HepG2 (cell line): ENCODE data around the gene CILP2. TPM values are rescaled to one million over a fixed set of nuclear protein-coding genes. Genes with fewer than 3 reads are reported as not detected.

Source experiments
- ATAC-seq: fragments of 200-7000 bp; cut with Tn5 transposase; 3 replicates; pipeline ENCODE4 v1.9.1; 2020; ENCODE audit warnings: mild to moderate bottlenecking, moderate library complexity
- BruUV-seq: library from RNA; stranded (reverse); fragments of 400-500 nt; replicated peaks from 2 replicates; lab custom pipeline; 2021; lab: Mats Ljungman, UMichigan
- CTCF ChIA-PET: fragments of 300-600 bp; formaldehyde crosslinking; extraction: SDS; loops from one replicate; lab custom pipeline; 2021; ENCODE audit warnings: low total read pairs, inconsistent platforms, low intra/inter-chr PET ratio; lab: Yijun Ruan, JAX
- POLR2A ChIA-PET: fragments of 350-600 bp; sonication (Branson Sonifier 250); formaldehyde crosslinking; loops from one replicate; lab custom pipeline; 2020; ENCODE audit warnings: antibody characterized with exemption, inconsistent platforms; lab: Yijun Ruan, JAX
- DNase-seq: peaks from one replicate; pipeline ENCODE4 v3.0.0-alpha.2; 2015; ENCODE audit warnings: low spot score
- FAIRE-seq: peaks from 3 replicates; lab custom pipeline; 2011; peaks lifted over from hg19 to GRCh38; lab: Jason Lieb, UNC
- H2AFZ ChIP-seq: one replicate; pipeline ENCODE4 v1.6.1; 2011; ENCODE audit warnings: low read length, inconsistent platforms
- H3K27ac ChIP-seq: fragments of 300-600 bp; 3 replicates; pipeline ENCODE4 v1.8.0; 2011; ENCODE audit warnings: mixed run types, mild to moderate bottlenecking, mixed read lengths, low read length, inconsistent platforms; ENCODE audit not compliant: insufficient read depth; ENCODE audit errors: extremely low read length
- H3K27me3 ChIP-seq, 2 experiments: fragments of 200-600 bp in 1 of 2; 2 replicates in 1 of 2; 3 replicates in 1 of 2; pipeline versions ENCODE4 v1.6.0 to v1.8.0; 2011; ENCODE audit warnings: low read length in 2 of 2, mild to moderate bottlenecking in 2 of 2, moderate library complexity in 2 of 2, inconsistent platforms in 1 of 2; ENCODE audit not compliant: insufficient read depth in 2 of 2, control insufficient read depth in 1 of 2
- H3K36me3 ChIP-seq, 2 experiments: fragments of 200-600 bp in 1 of 2; replicated peaks in 1 of 2; 2 replicates in 1 of 2; 3 replicates in 1 of 2; pipeline versions ENCODE4 v1.5.1 to v1.8.0; 2011; ENCODE audit warnings: low read length in 2 of 2, inconsistent platforms in 1 of 2; ENCODE audit not compliant: insufficient read depth in 2 of 2, control insufficient read depth in 1 of 2
- H3K4me1 ChIP-seq: 2 replicates; pipeline ENCODE4 v1.5.1; 2012; ENCODE audit warnings: low read length, inconsistent platforms; ENCODE audit not compliant: insufficient read depth
- H3K4me2 ChIP-seq: 2 replicates; pipeline ENCODE4 v1.6.0; 2011; ENCODE audit warnings: low read depth, low read length, inconsistent platforms
- H3K4me3 ChIP-seq, 3 experiments: fragments of 200-600 bp in 1 of 3; sonication (generic), shearing (Covaris generic) in 1 of 3; replicated peaks in 1 of 3; 2 replicates each; pipeline ENCODE4 v1.5.1; 2011 to 2016; ENCODE audit warnings: low read length in 3 of 3, inconsistent platforms in 2 of 3, low read depth in 2 of 3, mild to moderate bottlenecking in 2 of 3, control low read depth in 1 of 3, mixed read lengths in 1 of 3; ENCODE audit not compliant: insufficient read depth in 1 of 3
- H3K79me2 ChIP-seq: one replicate; pipeline ENCODE4 v1.6.1; 2011; ENCODE audit warnings: low read length, inconsistent platforms; ENCODE audit not compliant: insufficient read depth
- H3K9ac ChIP-seq: 2 replicates; pipeline ENCODE4 v1.6.0; 2011; ENCODE audit warnings: mild to moderate bottlenecking, low read depth, low read length, inconsistent platforms; ENCODE audit not compliant: insufficient read depth
- H3K9me3 ChIP-seq: 2 replicates; pipeline ENCODE4 v1.5.1; 2012; ENCODE audit warnings: mild to moderate bottlenecking, low read length
- H4K20me1 ChIP-seq: 2 replicates; pipeline ENCODE4 v1.6.0; 2011; ENCODE audit warnings: inconsistent platforms, mild to moderate bottlenecking, low read length, moderate library complexity; ENCODE audit not compliant: insufficient read depth
- ATRX ChIP-seq: sonication (generic); formaldehyde crosslinking; IDR thresholded peaks from 2 replicates; pipeline ENCODE4 v1.4.0; 2020; ENCODE audit warnings: missing genetic modification reagents, borderline replicate concordance
- DNMT3B ChIP-seq: conservative IDR thresholded peaks from 2 replicates; pipeline ENCODE4 v1.6.1; 2016; ENCODE audit warnings: missing biosample characterization, control low read depth
- EED ChIP-seq: sonication (generic); formaldehyde crosslinking; IDR thresholded peaks from 2 replicates; pipeline ENCODE4 v1.5.0; 2020; ENCODE audit warnings: mild to moderate bottlenecking, missing genetic modification reagents
- FOSL1 ChIP-seq: sonication (generic); formaldehyde crosslinking; IDR thresholded peaks from 2 replicates; pipeline ENCODE4 v1.9.0; 2021; ENCODE audit warnings: missing genetic modification reagents, borderline replicate concordance
- FOXK2 ChIP-seq: fragments of 450-650 bp; IDR thresholded peaks from 2 replicates; pipeline ENCODE4 v1.6.1; 2016
- NFE2L2 ChIP-seq: fragments of 150-350 bp; IDR thresholded peaks from 2 replicates; pipeline ENCODE4 v1.6.1; 2014; ENCODE audit warnings: low read length
- SIN3B ChIP-seq: fragments of 150-350 bp; IDR thresholded peaks from 2 replicates; pipeline ENCODE4 v1.6.1; 2014; ENCODE audit warnings: low read length
- SMARCC2 ChIP-seq: fragments of 450-650 bp; IDR thresholded peaks from 2 replicates; pipeline ENCODE4 v1.6.1; 2017; ENCODE audit warnings: antibody characterized with exemption, mild to moderate bottlenecking
- STAG1 ChIP-seq: sonication (generic); formaldehyde crosslinking; IDR thresholded peaks from 2 replicates; pipeline ENCODE4 v1.4.0; 2020; ENCODE audit warnings: missing genetic modification reagents
- ZMYM3 ChIP-seq: sonication (generic); formaldehyde crosslinking; IDR thresholded peaks from 2 replicates; pipeline ENCODE4 v1.5.1; 2020; ENCODE audit warnings: mild to moderate bottlenecking, missing genetic modification reagents
- ZNF234 ChIP-seq: sonication (generic); formaldehyde crosslinking; conservative IDR thresholded peaks from 2 replicates; pipeline ENCODE4 v1.5.1; 2020; ENCODE audit warnings: mild to moderate bottlenecking, missing genetic modification reagents
- ZNF629 ChIP-seq: sonication (generic); formaldehyde crosslinking; conservative IDR thresholded peaks from 2 replicates; pipeline ENCODE4 v1.5.0; 2020; ENCODE audit warnings: missing genetic modification reagents
- ZNF713 ChIP-seq: sonication (generic); formaldehyde crosslinking; IDR thresholded peaks from 2 replicates; pipeline ENCODE4 v1.4.0; 2020; ENCODE audit warnings: mild to moderate bottlenecking, missing genetic modification reagents
- ZNF879 ChIP-seq: sonication (generic); formaldehyde crosslinking; IDR thresholded peaks from 2 replicates; pipeline ENCODE4 v1.8.1; 2023; ENCODE audit warnings: missing genetic modification reagents
- WGBS: methylation state at CpG from one replicate; pipeline ENCODE4 v1.1.6; 2017; ENCODE audit warnings: low lambda C conversion rate; 5-methylcytosine and 5-hydroxymethylcytosine counted together
- in situ Hi-C: cut with HindIII; loops from 2 replicates; pipeline ENCODE4 v1.10.0; 2017; ENCODE audit warnings: low pct_unique_long_range_greater_than_20kb; ENCODE audit not compliant: extremely low pct_ligation_motif_present
- intact Hi-C: fragments of 100-400 bp; cut with micrococcal nuclease; formaldehyde crosslinking; loops from one replicate; pipeline ENCODE4 v1.10.0; 2022; ENCODE audit not compliant: unreplicated experiment
- polyA plus RNA-seq, 8 experiments: library from polyadenylated mRNA; depleted of rRNA in 3 of 8; stranded (reverse) in 7 of 8; unstranded in 1 of 8; fragments of >200 nt; fragmentation: Illumina TruSeq in 4 of 8; extraction: Trizol in 4 of 8; gene quantifications; 2 replicates each; pipeline versions ENCODE4 v1.2.1 to v1.2.3, GENCODE V29; 2011 to 2016; ENCODE audit warnings: low read depth in 4 of 8, missing spikeins in 1 of 8, mixed read lengths in 1 of 8; ENCODE audit not compliant: insufficient read depth in 1 of 8
- total RNA-seq, 5 experiments: library from RNA; depleted of rRNA; stranded (reverse); fragments of >200 nt; fragmentation: Illumina TruSeq; extraction: Trizol; gene quantifications; 2 replicates each; pipeline ENCODE4 v1.2.3, GENCODE V29; 2016; ENCODE audit warnings: low read depth in 1 of 5
- TF ChIP-seq, protein P1 (sequence below): sonication (generic); formaldehyde crosslinking; IDR thresholded peaks from 2 replicates; pipeline ENCODE4 v1.9.0; 2021; ENCODE audit warnings: mild to moderate bottlenecking, missing genetic modification reagents
- TF ChIP-seq, protein P2 (sequence below): sonication (generic); formaldehyde crosslinking; IDR thresholded peaks from 2 replicates; pipeline ENCODE4 v1.5.0; 2020; ENCODE audit warnings: mild to moderate bottlenecking, missing genetic modification reagents, moderate library complexity

CILP2 gene
- total and polyA plus RNA-seq, 2 of the 13 experiments (the other 11 are each of a cell fraction or from before 2014, with no cell fraction given) = 0.09 to 0.37 TPM

DNA sequence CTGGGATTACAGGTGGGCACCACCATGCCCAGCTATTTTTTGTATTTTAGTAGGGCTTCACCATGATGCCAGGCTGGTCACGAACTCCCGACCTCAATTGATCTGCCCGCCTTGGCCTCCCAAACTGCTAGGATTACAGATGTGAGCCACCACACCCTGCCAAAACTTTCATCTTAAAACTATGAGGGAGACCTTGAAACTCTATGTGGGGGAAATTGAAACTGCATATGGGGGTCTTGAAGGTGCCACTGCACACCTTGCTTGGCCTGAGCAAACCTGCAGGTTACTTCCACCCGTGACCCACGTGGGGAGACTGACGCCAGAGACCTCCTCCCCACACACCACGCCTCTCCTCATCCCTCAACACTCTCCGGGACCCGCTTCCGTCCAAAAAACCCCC, 15.6 kb downstream of the CILP2 start (continued):
- TF ChIP-seq, protein P1, sequence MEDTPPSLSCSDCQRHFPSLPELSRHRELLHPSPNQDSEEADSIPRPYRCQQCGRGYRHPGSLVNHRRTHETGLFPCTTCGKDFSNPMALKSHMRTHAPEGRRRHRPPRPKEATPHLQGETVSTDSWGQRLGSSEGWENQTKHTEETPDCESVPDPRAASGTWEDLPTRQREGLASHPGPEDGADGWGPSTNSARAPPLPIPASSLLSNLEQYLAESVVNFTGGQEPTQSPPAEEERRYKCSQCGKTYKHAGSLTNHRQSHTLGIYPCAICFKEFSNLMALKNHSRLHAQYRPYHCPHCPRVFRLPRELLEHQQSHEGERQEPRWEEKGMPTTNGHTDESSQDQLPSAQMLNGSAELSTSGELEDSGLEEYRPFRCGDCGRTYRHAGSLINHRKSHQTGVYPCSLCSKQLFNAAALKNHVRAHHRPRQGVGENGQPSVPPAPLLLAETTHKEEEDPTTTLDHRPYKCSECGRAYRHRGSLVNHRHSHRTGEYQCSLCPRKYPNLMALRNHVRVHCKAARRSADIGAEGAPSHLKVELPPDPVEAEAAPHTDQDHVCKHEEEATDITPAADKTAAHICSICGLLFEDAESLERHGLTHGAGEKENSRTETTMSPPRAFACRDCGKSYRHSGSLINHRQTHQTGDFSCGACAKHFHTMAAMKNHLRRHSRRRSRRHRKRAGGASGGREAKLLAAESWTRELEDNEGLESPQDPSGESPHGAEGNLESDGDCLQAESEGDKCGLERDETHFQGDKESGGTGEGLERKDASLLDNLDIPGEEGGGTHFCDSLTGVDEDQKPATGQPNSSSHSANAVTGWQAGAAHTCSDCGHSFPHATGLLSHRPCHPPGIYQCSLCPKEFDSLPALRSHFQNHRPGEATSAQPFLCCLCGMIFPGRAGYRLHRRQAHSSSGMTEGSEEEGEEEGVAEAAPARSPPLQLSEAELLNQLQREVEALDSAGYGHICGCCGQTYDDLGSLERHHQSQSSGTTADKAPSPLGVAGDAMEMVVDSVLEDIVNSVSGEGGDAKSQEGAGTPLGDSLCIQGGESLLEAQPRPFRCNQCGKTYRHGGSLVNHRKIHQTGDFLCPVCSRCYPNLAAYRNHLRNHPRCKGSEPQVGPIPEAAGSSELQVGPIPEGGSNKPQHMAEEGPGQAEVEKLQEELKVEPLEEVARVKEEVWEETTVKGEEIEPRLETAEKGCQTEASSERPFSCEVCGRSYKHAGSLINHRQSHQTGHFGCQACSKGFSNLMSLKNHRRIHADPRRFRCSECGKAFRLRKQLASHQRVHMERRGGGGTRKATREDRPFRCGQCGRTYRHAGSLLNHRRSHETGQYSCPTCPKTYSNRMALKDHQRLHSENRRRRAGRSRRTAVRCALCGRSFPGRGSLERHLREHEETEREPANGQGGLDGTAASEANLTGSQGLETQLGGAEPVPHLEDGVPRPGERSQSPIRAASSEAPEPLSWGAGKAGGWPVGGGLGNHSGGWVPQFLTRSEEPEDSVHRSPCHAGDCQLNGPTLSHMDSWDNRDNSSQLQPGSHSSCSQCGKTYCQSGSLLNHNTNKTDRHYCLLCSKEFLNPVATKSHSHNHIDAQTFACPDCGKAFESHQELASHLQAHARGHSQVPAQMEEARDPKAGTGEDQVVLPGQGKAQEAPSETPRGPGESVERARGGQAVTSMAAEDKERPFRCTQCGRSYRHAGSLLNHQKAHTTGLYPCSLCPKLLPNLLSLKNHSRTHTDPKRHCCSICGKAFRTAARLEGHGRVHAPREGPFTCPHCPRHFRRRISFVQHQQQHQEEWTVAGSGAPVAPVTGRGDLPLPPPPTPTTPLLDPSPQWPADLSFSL (CRISPR knock-in tag) = no peak
- no peak for TF ChIP-seq EED
- no peak for TF ChIP-seq NFE2L2
- TF ChIP-seq, all 625 proteins: peak for 0

DNA sequence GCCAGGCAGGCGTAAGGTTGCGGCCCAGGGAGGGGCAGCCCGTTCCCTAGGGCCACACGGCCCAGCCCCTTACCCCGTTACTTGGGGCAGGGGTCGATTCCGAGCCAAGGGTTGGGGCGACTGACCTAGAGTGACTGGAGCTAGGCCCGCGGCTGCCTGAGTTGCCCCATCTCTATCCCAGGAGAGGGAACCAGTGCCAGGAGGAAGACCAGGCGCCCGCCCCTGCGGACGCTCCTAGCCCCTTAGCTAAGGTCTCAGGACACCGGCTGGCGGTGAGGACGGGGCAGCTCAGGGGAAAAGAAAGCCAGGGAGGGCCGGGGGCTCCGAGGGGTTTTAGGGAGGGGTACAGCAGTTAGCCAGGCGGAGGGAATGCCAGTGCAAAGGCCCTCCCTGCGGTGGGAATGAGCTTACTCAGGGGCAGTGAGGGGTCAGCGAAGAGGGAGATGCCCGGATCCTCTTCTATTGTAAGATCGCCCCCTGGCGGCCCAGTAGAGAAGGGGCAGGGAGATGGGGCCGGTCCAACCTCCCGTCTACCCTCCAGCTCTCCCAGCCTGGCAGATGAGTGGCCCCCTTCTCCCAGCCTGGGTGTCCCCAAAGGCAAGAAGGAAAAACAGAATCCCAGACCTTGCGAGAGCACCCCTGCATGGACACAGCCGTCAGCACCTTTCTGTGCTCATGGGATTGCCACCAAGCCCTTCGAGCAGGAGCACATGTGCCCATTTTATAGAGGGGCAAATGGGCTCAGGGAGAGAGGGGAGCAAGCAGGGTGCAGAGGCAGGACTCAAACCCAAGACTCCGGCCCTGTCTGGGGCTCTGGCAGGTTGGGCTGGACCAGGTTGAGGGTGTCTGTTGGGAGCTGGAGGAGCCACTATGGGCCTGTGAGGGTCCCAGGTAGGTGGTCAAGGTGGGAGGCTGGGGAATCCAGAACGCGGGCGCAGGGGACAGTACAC, 16.3 kb downstream of the CILP2 start:
- Histone ChIP-seq H3K36me3 (no peaks in the 10 kb centered on the region), H3K4me2 (no peak overlapping the region), H3K79me2 (no peaks in the 10 kb centered on the region), H4K20me1 (no peaks in the 10 kb centered on the region), H3K4me1 (no peaks in the 10 kb centered on the region), H3K27me3 (peaks cover 4 to 35% of the 10 kb centered on the region in 2 experiments; a peak in 4 of 5 replicates), H2AFZ (no peak overlapping the region)
- CTCF ChIA-PET = interaction anchor here (1.0 to 2.0 kb wide), 2 partner anchors 22 to 89 kb away, joined by 3 to 4 read pairs; partner anchors contain the start of gene GMIP
- POLR2A ChIA-PET = no interaction called here
- FAIRE-seq = no peak
- DNase-seq = no peak
- intact Hi-C loops = no loop called here
- TF ChIP-seq DNMT3B (CRISPR knock-in tag) (no peak), ZNF629 (CRISPR knock-in tag) (peak; percentile 18; the same call in 1 of the 2 replicates), ZNF713 (CRISPR knock-in tag) (no peak), STAG1 (CRISPR knock-in tag) (peak; percentile 32), ZMYM3 (peak; percentile 42; the same call in 1 of the 2 replicates), SMARCC2 (no peak), FOSL1 (CRISPR knock-in tag) (no peak), ZNF234 (CRISPR knock-in tag) (no peak), ATRX (CRISPR knock-in tag) (no peak), SIN3B (no peak), FOXK2 (no peak), ZNF879 (CRISPR knock-in tag) (no peak)
- TF ChIP-seq, protein P2, sequence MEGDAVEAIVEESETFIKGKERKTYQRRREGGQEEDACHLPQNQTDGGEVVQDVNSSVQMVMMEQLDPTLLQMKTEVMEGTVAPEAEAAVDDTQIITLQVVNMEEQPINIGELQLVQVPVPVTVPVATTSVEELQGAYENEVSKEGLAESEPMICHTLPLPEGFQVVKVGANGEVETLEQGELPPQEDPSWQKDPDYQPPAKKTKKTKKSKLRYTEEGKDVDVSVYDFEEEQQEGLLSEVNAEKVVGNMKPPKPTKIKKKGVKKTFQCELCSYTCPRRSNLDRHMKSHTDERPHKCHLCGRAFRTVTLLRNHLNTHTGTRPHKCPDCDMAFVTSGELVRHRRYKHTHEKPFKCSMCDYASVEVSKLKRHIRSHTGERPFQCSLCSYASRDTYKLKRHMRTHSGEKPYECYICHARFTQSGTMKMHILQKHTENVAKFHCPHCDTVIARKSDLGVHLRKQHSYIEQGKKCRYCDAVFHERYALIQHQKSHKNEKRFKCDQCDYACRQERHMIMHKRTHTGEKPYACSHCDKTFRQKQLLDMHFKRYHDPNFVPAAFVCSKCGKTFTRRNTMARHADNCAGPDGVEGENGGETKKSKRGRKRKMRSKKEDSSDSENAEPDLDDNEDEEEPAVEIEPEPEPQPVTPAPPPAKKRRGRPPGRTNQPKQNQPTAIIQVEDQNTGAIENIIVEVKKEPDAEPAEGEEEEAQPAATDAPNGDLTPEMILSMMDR = peak; percentile 68
- TF ChIP-seq, all 625 proteins: peak for 4
- no peaks in the 10 kb centered on the region for H3K9me3 ChIP-seq
- 55% methylated on average over 28 of the region's 34 CpGs for WGBS
- no peak overlapping the region for H3K4me3 ChIP-seq
- no peak overlapping the region for H3K9ac ChIP-seq
- BruUV-seq = no TSS peak
- in situ Hi-C loops = loop anchor here (25.0 kb wide), 1 partner anchor 1008 kb away; the partner anchor contains the start of gene ZNF737
- ATAC-seq = peak; percentile 58
- no peak overlapping the region for H3K27ac ChIP-seq
